ENCODE data around the gene KCNF1. TPM values are rescaled to one million over a fixed set of nuclear protein-coding genes. Genes with fewer than 3 reads are reported as not detected.

KCNF1 gene
- total and polyA plus RNA-seq, 2 donors (not counting 1 experiment from before 2014, with no cell fraction given) = 0.22 to 2.6 TPM

DNA sequence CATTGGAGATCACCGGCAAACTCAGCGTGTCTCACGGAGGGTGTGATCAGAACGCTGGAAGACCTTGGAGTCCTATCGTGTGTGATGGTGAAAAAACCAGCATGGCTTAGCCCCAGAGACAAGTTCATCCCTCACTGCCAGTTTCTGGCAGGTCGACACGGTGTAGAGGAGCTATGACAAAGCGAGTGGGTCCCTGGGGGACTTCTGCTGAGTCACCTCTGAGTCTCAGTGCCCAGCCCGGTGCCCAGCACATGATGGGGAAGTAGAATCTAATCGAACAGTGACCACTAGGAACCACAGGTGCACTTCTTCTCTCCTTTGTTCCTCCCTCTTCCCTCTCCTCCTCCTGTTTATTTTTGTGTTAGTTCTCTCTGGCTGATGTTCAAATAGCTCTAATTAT lies 45.9 kb upstream of the KCNF1 start:
- Histone ChIP-seq H3K4me3 (replicated peaks in 1 of 4; ENCODE audit: control extremely low read depth in 1 of 4, insufficient read depth in 1 of 4, low read depth in 3 of 4, low read length in 4 of 4) (no peak overlapping the region), H3K79me2 (ENCODE audit: control insufficient read depth, insufficient read depth, low read length) (no peaks in the 10 kb centered on the region), H3K4me1 (ENCODE audit: control insufficient read depth, extremely low read depth, insufficient read depth, low read length) (no peaks in the 10 kb centered on the region), H3K4me2 (ENCODE audit: extremely low read depth, insufficient read depth, low read length) (no peak overlapping the region), H2AFZ (ENCODE audit: low read length) (no peak overlapping the region), H3K27me3 (ENCODE audit: control insufficient read depth, insufficient read depth, low read length) (peaks cover 21% of the 10 kb centered on the region), H4K20me1 (ENCODE audit: control insufficient read depth, extremely low read depth, insufficient read depth, low read length) (no peaks in the 10 kb centered on the region), H3K27ac (ENCODE audit: insufficient read depth, low read length) (no peak overlapping the region), H3K36me3 (ENCODE audit: control insufficient read depth, insufficient read depth, low read length) (no peaks in the 10 kb centered on the region), H3K9ac (ENCODE audit: insufficient read depth, low read length) (no peak overlapping the region), H3K9me3 (ENCODE audit: control insufficient read depth, insufficient read depth, low read depth, low read length) (no peaks in the 10 kb centered on the region)
- DNase-seq (ENCODE audit: low read depth in 2 of 2) = no peak
- TF ChIP-seq EZH2 (IDR thresholded peaks at IDR 0.05; ENCODE audit: low read length, missing control alignments) = no peak
- TF ChIP-seq, protein P1, sequence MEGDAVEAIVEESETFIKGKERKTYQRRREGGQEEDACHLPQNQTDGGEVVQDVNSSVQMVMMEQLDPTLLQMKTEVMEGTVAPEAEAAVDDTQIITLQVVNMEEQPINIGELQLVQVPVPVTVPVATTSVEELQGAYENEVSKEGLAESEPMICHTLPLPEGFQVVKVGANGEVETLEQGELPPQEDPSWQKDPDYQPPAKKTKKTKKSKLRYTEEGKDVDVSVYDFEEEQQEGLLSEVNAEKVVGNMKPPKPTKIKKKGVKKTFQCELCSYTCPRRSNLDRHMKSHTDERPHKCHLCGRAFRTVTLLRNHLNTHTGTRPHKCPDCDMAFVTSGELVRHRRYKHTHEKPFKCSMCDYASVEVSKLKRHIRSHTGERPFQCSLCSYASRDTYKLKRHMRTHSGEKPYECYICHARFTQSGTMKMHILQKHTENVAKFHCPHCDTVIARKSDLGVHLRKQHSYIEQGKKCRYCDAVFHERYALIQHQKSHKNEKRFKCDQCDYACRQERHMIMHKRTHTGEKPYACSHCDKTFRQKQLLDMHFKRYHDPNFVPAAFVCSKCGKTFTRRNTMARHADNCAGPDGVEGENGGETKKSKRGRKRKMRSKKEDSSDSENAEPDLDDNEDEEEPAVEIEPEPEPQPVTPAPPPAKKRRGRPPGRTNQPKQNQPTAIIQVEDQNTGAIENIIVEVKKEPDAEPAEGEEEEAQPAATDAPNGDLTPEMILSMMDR (conservative IDR thresholded peaks at IDR 0.05 in 1 of 2, IDR thresholded peaks at IDR 0.05 in 1 of 2; ENCODE audit: low read depth in 1 of 2, low read length in 2 of 2) = no peak

DNA sequence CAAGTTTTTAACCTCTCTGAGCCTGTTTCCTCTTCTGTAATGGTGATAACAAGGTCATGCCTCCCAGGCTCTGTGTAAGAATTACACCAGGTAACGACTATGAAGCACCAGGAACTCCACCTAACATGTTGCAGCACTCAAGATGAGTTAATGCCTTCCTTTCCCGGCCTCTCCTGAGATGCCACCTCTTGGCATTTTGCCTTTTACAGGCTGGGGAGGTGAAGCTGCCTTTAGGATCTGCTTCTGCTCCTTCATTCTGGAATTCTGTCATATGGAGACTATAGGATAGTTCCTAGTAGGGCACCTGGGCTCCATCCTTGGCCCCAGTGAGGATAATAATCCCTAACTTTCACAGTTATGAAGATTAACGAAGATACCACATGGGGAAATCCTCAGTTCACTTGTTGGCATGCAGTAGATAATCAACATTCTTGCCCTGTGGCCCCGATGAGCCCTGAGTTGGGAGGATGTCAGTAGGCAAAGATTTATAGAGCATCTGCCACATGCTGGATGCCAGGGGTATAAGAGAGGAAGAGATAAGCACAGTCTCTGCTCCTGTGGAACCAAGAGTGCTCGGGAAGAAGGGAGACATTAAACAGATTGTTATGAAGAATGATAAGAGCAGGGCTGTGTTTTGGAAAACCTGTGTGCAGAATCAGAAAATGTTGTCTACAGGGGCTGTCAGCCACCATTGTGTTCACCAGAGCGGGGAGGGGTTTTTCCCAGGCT lies 43.9 kb upstream of the KCNF1 start:
- Histone ChIP-seq H4K20me1 (ENCODE audit: control insufficient read depth, extremely low read depth, insufficient read depth, low read length) (no peaks in the 10 kb centered on the region), H3K4me3 (replicated peaks in 1 of 4; ENCODE audit: control extremely low read depth in 1 of 4, insufficient read depth in 1 of 4, low read depth in 3 of 4, low read length in 4 of 4) (no peak overlapping the region), H3K9me3 (ENCODE audit: control insufficient read depth, insufficient read depth, low read depth, low read length) (no peaks in the 10 kb centered on the region), H3K27ac (ENCODE audit: insufficient read depth, low read length) (no peak overlapping the region), H3K4me1 (ENCODE audit: control insufficient read depth, extremely low read depth, insufficient read depth, low read length) (no peaks in the 10 kb centered on the region), H3K36me3 (ENCODE audit: control insufficient read depth, insufficient read depth, low read length) (no peaks in the 10 kb centered on the region), H3K9ac (ENCODE audit: insufficient read depth, low read length) (no peak overlapping the region), H3K79me2 (ENCODE audit: control insufficient read depth, insufficient read depth, low read length) (no peaks in the 10 kb centered on the region), H3K4me2 (ENCODE audit: extremely low read depth, insufficient read depth, low read length) (no peak overlapping the region), H2AFZ (ENCODE audit: low read length) (no peak overlapping the region), H3K27me3 (ENCODE audit: control insufficient read depth, insufficient read depth, low read length) (peaks cover 13% of the 10 kb centered on the region)
- TF ChIP-seq EZH2 (IDR thresholded peaks at IDR 0.05; ENCODE audit: low read length, missing control alignments) = no peak
- TF ChIP-seq, protein P1 (conservative IDR thresholded peaks at IDR 0.05 in 1 of 2, IDR thresholded peaks at IDR 0.05 in 1 of 2; ENCODE audit: low read depth in 1 of 2, low read length in 2 of 2) = no peak
- DNase-seq (ENCODE audit: low read depth in 2 of 2) = no peak

DNA sequence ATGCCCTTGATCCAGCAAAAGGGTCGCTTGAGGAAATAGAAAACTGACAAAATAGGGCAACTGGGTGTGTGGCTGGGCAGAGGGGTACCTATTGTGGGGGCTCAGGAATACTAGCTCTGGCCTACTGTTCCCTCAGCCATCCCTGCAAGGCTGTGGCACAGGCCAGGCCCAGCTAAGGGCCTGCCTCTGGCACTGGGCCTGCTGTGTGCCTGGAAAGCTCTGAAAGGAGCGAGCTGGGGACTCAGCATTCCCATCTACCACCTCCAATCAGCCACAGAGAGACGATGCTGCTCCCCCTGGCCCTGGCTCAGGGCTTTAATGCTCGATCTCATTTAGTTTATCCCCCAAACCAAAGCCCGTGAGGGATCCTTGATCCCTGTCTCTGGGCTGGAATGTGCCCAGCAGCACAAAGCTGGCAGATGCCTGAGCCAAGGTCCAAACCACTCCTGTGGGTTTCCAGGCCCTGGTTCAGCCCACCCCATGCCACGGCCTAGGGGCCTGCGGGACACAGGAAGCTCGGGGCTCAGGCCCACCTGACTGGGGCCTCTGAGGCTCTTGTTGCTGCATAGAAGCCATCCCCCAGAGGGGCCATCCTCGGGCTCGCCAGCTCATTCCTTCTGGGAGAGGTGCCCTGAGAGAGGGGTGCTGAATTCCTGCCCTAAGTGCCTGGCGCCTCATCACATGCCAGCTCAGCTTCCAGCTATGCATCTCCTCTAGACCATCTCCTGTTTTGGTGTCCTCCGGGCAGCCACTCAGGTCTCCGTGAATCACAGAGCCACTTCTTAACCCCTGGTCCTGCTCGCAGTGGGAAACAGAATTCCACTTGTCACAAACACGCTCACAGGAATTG lies 43.0 kb upstream of the KCNF1 start:
- Histone ChIP-seq H4K20me1 (ENCODE audit: control insufficient read depth, extremely low read depth, insufficient read depth, low read length) (no peaks in the 10 kb centered on the region), H3K4me3 (replicated peaks in 1 of 4; ENCODE audit: control extremely low read depth in 1 of 4, insufficient read depth in 1 of 4, low read depth in 3 of 4, low read length in 4 of 4) (no peak overlapping the region), H3K4me1 (ENCODE audit: control insufficient read depth, extremely low read depth, insufficient read depth, low read length) (no peaks in the 10 kb centered on the region), H3K9ac (ENCODE audit: insufficient read depth, low read length) (no peak overlapping the region), H3K27ac (ENCODE audit: insufficient read depth, low read length) (no peak overlapping the region), H3K27me3 (ENCODE audit: control insufficient read depth, insufficient read depth, low read length) (peaks cover 13% of the 10 kb centered on the region), H2AFZ (ENCODE audit: low read length) (no peak overlapping the region), H3K4me2 (ENCODE audit: extremely low read depth, insufficient read depth, low read length) (no peak overlapping the region), H3K9me3 (ENCODE audit: control insufficient read depth, insufficient read depth, low read depth, low read length) (no peaks in the 10 kb centered on the region), H3K36me3 (ENCODE audit: control insufficient read depth, insufficient read depth, low read length) (no peaks in the 10 kb centered on the region), H3K79me2 (ENCODE audit: control insufficient read depth, insufficient read depth, low read length) (no peaks in the 10 kb centered on the region)
- DNase-seq (ENCODE audit: low read depth in 2 of 2) = peak in 1 of 2 donors; percentile 73
- TF ChIP-seq, protein P1 (conservative IDR thresholded peaks at IDR 0.05 in 1 of 2, IDR thresholded peaks at IDR 0.05 in 1 of 2; ENCODE audit: low read depth in 1 of 2, low read length in 2 of 2) = no peak
- no peak for TF ChIP-seq EZH2 (IDR thresholded peaks at IDR 0.05; ENCODE audit: low read length, missing control alignments)
